GM18519 (cell line): ENCODE data around the gene CD63.

Experiments used
- ATAC-seq: cut with Tn5 transposase; IDR thresholded peaks from one replicate; pipeline ENCODE4 v1.9.1; 2021; ENCODE audit warnings: mild to moderate bottlenecking, moderate library complexity; ENCODE audit not compliant: unreplicated experiment, low FRiP score

Gene CD63

DNA sequence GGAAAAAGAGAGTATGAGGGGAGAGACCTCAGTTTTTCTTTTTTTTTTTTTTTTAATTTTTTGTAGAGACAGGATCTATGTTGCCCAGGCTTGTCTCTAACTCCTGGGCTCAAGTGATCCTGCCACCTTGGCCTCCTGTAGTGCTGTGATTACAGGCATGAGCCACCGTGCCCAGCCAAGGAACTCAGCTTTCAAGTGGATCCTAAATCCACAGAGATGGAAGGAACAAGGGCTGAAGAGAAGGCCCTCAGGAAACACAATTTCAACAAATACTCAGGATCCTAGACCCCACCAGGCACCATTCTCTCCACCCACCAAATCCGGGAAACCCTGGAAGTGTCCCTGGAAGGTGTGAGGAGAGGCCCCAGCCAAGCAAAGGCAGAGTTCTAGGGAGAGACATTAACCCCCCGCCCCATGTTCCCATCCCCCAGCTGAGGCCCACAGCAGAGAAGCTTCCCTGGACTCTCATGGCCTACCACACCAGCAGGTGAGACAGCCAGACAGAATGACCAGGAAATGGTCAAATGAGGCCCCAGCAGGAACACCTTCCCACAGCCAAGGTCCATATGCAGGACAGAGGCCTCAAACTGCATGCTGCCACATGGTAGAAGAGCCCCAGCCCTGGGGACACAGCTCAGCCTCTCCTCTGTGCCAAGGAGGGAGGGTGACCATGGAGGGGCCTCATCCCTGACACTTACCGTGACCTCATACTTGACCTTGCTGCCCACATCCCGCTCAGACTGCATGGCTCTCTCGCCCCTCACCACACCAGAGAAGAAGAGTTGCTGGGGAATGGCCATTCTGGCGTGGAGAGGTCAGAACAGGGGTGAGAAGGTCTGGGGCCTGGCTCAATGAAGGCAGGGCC lies 35.3 kb downstream of the CD63 start:
- no peak for ATAC-seq

DNA sequence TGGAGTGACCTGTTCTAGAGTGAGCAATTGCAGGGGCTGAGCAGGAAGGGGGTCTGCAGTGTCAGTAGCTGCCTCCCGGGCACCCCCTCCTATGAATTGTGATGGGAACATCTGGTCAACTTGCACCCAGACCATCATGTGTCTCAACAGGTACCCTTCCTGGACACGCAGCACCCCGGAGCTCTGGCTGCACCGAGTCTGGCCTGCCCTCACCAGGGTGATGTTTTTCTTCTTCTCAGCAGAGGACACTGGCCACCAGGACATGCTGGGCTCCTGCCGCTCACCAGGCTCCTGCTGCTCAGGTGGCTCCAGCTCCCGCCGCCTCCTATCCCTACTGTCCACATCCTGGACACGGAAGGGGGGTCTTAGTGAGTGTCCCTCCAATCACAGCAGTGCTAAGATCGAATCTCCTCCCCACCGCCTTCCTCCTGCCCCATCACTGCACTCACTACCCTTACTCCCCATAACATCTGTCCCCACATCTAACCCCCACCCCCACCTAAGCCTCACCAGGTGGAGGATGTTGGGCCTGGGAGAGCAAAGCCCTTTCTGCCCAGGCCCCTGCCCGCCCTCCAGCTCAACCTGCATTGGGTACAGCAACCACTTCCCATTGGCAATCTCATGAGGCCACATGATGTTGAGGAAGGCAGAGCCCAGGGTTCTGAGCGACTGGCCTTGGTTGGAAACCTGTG lies 36.0 kb downstream of the CD63 start:
- ATAC-seq: no peak

GRCh38 chr12:55688716-55689655 lies 39.8 kb downstream of the CD63 start:
- no peak for ATAC-seq

- ATAC-seq: no peak
Measured at GRCh38 chr12:55687746-55688145, 41.1 kb downstream of the CD63 start.

DNA sequence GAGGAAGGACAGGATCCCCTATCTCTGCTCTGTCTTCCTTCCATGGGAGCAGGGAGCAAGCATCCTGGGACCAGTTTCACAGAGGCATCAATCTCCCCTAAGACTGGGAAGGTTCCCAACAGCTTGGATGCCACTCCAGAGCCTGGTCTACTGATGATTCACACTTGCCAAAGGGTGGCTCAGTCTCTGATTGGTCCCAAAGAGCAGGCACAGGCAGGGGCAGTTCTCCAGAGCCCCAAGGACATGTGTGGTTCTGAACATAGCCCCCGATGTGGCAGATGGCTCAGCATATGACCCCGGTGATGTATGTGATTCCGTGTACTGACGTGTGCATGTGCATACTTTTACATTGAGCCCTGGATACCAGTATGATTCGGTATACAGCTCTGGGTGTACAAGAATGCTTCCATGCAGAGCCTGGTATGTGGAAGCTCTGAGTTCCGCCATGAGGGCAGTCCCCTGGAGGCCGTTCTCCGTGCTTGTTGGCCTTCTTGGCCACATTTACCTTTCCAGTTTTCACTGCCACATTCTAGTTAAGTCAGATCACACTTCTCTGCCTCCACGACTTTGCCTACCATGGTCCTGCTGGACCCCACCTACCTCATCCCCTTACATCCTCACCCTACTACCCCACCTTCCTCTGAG lies 42.3 kb downstream of the CD63 start:
- no peak for ATAC-seq

DNA sequence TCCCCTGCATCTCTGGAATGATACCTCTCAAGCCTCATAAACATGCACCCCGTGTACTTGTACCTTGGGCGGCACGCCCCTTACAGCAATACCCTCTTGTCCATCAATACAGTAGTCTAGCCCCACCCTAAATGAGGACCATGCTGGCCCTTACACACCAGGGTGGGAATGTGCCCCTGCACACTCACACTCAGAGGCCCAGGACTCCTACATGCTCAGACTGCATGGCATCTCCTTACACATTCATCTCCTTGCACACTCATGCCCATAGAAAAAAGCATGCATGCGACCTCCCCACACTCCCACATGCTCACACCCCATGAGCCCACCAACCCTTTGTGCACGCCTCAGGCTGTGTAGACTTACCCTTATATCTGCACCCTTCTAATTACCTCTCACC lies 43.1 kb downstream of the CD63 start:
- no peak for ATAC-seq

GRCh38 chr12:55684761-55685370 lies 43.9 kb downstream of the CD63 start:
- ATAC-seq: no peak

GRCh38 chr12:55683676-55684075 lies 45.1 kb downstream of the CD63 start:
- ATAC-seq: no peak

DNA sequence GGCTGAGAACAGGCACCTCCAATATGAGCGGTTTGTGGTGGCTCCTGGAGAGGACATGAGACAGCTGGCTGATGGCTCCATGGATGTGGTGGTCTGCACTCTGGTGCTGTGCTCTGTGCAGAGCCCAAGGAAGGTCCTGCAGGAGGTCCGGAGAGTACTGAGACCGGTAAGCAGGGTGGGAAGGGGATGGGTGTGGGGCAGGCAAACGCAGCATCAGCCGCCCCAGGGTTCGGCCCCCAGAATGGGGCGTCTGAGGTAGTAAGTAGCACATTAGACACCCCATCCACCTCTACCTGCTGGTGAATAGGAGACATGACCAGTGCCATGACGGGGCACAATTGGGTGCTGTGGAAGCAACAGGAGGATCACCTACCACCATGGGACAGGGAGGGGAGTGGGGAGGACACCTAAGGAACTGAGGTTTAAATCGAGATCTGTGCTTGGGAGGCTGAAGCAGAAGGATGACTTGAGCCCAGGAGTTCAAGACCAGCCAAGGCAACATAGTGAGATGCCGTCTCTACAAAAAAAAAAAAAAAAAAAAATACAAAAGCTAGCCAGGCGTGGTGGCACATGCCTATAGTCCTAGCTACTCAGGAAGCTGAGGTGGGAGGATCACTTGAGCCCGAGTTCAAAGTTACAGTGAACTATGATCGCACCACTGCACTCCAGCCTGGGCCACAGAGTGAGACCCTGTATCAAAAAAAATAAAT lies 46.6 kb downstream of the CD63 start:
- ATAC-seq: no peak

DNA sequence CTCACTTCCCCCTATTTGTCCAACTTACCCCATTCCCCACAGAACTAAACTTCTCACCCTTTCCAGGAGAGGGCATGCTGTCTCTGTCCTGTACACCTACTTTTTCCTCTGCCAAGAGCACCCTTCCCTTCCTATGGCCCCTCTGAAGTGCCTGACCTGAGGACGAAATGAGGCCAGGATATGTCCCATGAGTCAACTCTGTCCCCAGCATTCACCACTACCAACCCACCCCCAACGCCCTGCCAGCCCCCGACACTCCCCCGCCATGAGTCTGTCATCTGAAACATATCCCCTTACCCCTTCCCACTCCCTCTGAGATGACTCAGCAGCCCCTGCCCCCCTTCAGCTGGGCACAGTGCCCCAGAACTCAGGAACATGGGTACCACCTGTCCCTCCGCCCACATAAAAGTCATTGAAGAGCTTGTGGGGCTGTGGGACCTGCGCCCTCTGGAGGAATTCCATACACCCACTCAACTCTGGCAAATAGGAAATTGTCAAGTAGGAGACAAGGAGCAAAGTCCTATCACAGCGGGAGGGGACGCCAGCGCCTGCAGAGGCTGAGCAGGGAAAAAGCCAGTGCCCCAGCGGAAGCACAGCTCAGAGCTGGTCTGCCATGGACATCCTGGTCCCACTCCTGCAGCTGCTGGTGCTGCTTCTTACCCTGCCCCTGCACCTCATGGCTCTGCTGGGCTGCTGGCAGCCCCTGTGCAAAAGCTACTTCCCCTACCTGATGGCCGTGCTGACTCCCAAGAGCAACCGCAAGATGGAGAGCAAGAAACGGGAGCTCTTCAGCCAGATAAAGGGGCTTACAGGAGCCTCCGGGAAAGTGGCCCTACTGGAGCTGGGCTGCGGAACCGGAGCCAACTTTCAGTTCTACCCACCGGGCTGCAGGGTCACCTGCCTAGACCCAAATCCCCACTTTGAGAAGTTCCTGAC lies 47.4 kb downstream of the CD63 start:
- no peak for ATAC-seq

DNA sequence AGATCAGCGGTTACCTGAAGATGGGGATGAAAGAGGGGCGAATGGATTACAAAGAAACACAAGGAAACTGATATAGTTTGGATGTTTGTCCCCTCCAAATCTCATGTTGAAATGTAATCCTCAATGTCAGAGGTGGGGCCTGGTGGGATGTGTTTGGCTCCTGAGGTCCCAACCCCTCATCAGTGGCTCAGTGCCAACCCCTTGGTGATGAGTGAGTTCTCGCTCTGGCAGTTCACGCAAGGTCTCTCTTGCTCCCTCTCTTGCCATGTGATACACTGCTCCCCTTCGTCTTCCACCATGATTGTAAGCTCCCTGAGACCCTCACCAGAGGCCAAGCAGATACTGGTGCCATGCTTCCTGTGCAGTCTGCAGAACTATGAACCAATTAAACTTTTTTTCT lies 49.1 kb downstream of the CD63 start:
- no peak for ATAC-seq

- no peak for ATAC-seq
Measured at GRCh38 chr12:55676707-55677106, 52.1 kb downstream of the CD63 start.

- ATAC-seq: no peak
Measured at GRCh38 chr12:55675666-55676065, 53.1 kb downstream of the CD63 start.
